ENCODE results near the gene ENPP1. TPM values are rescaled to one million over a fixed set of nuclear protein-coding genes. Genes with fewer than 3 reads are reported as not detected.
"Not testable (repeated sequence)": the region's sequence is repeated elsewhere in the genome, so short reads cannot be mapped to it uniquely, and the experiment has no call there.

ENPP1 gene
- total RNA-seq, 3 donors from 2014 or later (not counting 1 experiment from before 2014, with no cell fraction given), result 0.45 to 0.85 (median 0.83) TPM

DNA sequence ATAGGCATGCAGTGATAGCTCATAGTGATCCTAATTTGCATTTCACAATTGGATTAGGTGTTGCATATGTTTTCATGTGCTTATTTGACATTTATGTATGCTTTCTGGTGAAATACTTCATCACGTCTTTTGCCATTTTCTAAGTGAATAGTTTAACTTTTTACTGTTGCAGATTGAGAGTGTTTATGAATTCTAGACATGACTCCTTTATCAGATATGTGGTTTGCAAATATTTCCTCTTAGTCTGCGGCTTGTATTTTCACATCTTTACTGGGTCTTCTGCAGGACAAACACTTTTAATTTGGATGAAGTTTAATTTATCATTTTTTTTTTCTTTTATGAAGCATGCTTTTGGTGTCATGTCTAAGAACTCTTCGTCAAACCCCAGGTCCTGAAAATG, 104.1 kb downstream of the ENPP1 start:
- Mint-ChIP-seq H3K4me3 (no peak overlapping the region), H3K4me1 (peaks cover 10 to 18% of the 10 kb centered on the region in 2 donors), H3K9me3 (no peaks in the 10 kb centered on the region), H3K27ac (no peak overlapping the region), H3K36me3 (no peaks in the 10 kb centered on the region), H3K27me3 (ENCODE audit: low read depth in 2 of 2) (peaks cover 31 to 65% of the 10 kb centered on the region in 2 donors)
- 0% methylated on average over 2 of the region's 3 CpGs for WGBS (ENCODE audit: insufficient coverage)
- Histone ChIP-seq H3K9me3 (ENCODE audit: control insufficient read depth, insufficient read depth, low read length) (no peaks in the 10 kb centered on the region), H3K4me3 (ENCODE audit: low read length) (no peak overlapping the region), H3K4me1 (ENCODE audit: control insufficient read depth, insufficient read depth, low read length) (no peaks in the 10 kb centered on the region), H3K27me3 (ENCODE audit: control insufficient read depth, insufficient read depth, low read length) (peaks cover 8% of the 10 kb centered on the region), H3K36me3 (ENCODE audit: control insufficient read depth, insufficient read depth, low read length) (no peaks in the 10 kb centered on the region), H3K27ac (ENCODE audit: low read length) (no peak overlapping the region)
- TF ChIP-seq, protein P1, sequence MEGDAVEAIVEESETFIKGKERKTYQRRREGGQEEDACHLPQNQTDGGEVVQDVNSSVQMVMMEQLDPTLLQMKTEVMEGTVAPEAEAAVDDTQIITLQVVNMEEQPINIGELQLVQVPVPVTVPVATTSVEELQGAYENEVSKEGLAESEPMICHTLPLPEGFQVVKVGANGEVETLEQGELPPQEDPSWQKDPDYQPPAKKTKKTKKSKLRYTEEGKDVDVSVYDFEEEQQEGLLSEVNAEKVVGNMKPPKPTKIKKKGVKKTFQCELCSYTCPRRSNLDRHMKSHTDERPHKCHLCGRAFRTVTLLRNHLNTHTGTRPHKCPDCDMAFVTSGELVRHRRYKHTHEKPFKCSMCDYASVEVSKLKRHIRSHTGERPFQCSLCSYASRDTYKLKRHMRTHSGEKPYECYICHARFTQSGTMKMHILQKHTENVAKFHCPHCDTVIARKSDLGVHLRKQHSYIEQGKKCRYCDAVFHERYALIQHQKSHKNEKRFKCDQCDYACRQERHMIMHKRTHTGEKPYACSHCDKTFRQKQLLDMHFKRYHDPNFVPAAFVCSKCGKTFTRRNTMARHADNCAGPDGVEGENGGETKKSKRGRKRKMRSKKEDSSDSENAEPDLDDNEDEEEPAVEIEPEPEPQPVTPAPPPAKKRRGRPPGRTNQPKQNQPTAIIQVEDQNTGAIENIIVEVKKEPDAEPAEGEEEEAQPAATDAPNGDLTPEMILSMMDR (IDR thresholded peaks at IDR 0.05), result no peak
- intact Hi-C loops (cut with micrococcal nuclease), result loop anchor here (2.0 kb wide), 1 partner anchor 217 kb away; no protein-coding TSS in a partner anchor
- ATAC-seq, result no peak
- DNase-seq, result no peak

DNA sequence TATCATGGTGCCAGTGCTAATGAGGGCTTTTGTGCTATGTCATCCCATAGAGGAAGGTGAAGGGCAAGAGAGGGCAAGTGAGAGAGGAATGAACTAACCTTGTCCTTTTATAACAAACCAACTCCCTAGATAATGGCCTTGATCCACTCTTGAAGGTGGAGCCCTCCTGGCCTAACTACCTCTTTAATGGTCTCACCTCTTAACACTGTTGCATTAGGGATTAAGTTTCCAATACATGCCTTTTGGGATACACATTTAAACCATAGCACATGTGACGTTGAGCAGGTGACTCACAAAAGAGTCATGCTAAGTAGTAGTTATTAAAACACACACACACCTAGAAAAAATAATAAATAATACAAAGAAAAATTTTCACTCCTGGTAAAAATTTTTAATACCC, 106.4 kb downstream of the ENPP1 start:
- H3K27me3 ChIP-seq (ENCODE audit: control insufficient read depth, insufficient read depth, low read length), result peaks cover 8% of the 10 kb centered on the region
- no peak overlapping the region for H3K27ac Mint-ChIP-seq
- H3K36me3 Mint-ChIP-seq, result no peaks in the 10 kb centered on the region
- peaks cover 32 to 65% of the 10 kb centered on the region in 2 donors for H3K27me3 Mint-ChIP-seq (ENCODE audit: low read depth in 2 of 2)
- no peak overlapping the region for H3K27ac ChIP-seq (ENCODE audit: low read length)
- WGBS (ENCODE audit: insufficient coverage), result no CpG with 5 or more reads among the region's 1 CpG
- no peaks in the 10 kb centered on the region for H3K9me3 Mint-ChIP-seq
- intact Hi-C loops (cut with micrococcal nuclease), result no loop called here
- ATAC-seq, result no peak
- no peaks in the 10 kb centered on the region for H3K36me3 ChIP-seq (ENCODE audit: control insufficient read depth, insufficient read depth, low read length)
- peaks cover 6% of the 10 kb centered on the region for H3K4me1 ChIP-seq (ENCODE audit: control insufficient read depth, insufficient read depth, low read length)
- DNase-seq, result no peak
- H3K4me3 Mint-ChIP-seq, result no peak overlapping the region
- no peak overlapping the region for H3K4me3 ChIP-seq (ENCODE audit: low read length)
- TF ChIP-seq, protein P1 (IDR thresholded peaks at IDR 0.05), result no peak
- H3K4me1 Mint-ChIP-seq, result peaks cover 18 to 26% of the 10 kb centered on the region in 2 donors
- H3K9me3 ChIP-seq (ENCODE audit: control insufficient read depth, insufficient read depth, low read length), result no peaks in the 10 kb centered on the region

DNA sequence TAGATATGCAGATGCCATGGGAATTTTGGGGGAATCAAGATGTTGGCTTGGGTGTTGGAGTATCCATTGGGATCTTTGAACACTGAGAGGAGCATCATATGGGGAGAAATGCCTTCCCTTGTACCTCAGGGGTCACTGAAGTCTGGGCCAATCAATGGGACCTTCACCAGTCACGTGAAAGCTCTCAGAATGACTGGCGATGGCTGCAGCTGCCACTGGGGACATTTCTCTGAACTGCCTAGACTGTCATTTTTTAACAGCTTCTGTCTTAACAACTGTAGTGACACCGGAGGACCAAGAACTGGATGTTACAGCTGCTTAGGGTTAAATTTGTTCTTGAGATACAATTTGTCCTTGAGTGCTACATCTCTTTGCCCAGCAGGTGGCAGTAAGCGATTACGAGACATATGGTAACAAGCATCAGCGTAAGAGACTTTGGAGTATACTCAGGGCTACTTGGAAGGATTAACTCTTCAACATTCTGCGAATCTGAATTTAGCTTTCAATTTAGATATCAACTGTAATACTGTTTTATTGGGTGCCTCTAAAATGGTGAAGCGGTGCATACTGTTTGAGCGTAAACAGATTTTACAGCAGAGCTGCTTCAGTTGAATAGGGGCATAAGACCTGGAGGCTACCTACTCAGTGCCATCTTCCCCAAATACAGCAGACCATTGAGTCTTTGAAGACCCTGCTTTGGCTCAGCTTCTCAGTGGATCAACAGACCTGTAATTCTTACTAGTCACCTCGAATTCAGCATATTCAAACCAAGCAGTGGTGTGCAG, 107.3 kb downstream of the ENPP1 start:
- no peak overlapping the region for H3K27ac Mint-ChIP-seq
- WGBS (ENCODE audit: insufficient coverage), result 38% methylated on average over 10 of the region's 10 CpGs
- intact Hi-C loops (cut with micrococcal nuclease), result no loop called here

DNA sequence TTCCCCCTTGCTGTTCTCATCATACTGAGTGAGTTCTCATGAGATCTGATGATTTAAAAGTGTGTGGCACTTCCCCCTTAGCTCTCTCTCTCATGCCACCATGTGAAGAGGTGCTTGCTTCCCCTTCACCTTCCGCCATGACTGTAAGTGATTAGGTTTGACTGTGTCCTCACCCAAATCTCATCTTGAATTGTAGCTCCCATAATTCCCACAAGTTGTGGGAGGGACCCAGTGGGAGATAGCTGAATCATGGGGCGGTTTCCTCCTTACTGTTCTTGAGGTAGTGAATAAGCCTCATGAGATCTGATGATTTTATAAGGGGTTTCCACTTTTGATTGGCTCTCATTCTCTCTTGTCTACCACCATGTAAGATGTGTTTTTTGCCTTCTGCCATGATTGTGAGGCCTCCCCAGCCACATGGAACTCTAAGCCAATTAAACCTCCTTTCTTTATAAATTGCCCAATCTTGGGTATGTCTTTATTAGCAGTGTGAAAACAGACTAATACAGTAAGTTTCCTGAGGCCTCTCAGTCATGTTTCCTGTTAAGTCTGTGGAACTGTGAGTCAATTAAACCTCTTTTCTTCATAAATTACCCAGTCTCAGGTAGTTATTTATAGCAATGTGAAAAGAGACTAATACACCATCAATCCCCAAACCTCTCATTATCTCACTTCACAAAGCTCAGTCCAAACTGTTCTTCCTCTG, 108.4 kb downstream of the ENPP1 start:
- H3K4me1 ChIP-seq (ENCODE audit: control insufficient read depth, insufficient read depth, low read length); H3K4me3 Mint-ChIP-seq; H3K36me3 Mint-ChIP-seq; H3K36me3 ChIP-seq (ENCODE audit: control insufficient read depth, insufficient read depth, low read length); ATAC-seq; H3K27ac ChIP-seq (ENCODE audit: low read length); intact Hi-C loops (cut with micrococcal nuclease); DNase-seq; H3K9me3 Mint-ChIP-seq; H3K9me3 ChIP-seq (ENCODE audit: control insufficient read depth, insufficient read depth, low read length); H3K4me3 ChIP-seq (ENCODE audit: low read length); H3K27ac Mint-ChIP-seq; H3K27me3 ChIP-seq (ENCODE audit: control insufficient read depth, insufficient read depth, low read length): not testable (repeated sequence)
- no CpG with 5 or more reads among the region's 2 CpGs for WGBS (ENCODE audit: insufficient coverage)
- Mint-ChIP-seq H3K27me3 (ENCODE audit: low read depth in 2 of 2) (peaks cover 32 to 74% of the 10 kb centered on the region in 2 donors), H3K4me1 (peaks cover 11 to 18% of the 10 kb centered on the region in 2 donors)

More for the DNA sequence above, 107.3 kb downstream of the ENPP1 start:
- no peaks in the 10 kb centered on the region for H3K9me3 ChIP-seq (ENCODE audit: control insufficient read depth, insufficient read depth, low read length)
- peak; percentile 63 to 73 (median 69) for ATAC-seq
- Mint-ChIP-seq H3K4me3 (no peak overlapping the region), H3K4me1 (peaks cover 11 to 18% of the 10 kb centered on the region in 2 donors), H3K27me3 (ENCODE audit: low read depth in 2 of 2) (peaks cover 33 to 74% of the 10 kb centered on the region in 2 donors), H3K36me3 (no peaks in the 10 kb centered on the region), H3K9me3 (no peaks in the 10 kb centered on the region)
- TF ChIP-seq, protein P1 (IDR thresholded peaks at IDR 0.05), result peak; percentile 62
- no peak overlapping the region for H3K4me3 ChIP-seq (ENCODE audit: low read length)
- DNase-seq, result peak in 1 of 2 donors; percentile 73
- H3K36me3 ChIP-seq (ENCODE audit: control insufficient read depth, insufficient read depth, low read length), result no peaks in the 10 kb centered on the region
- no peak overlapping the region for H3K27ac ChIP-seq (ENCODE audit: low read length)
- H3K27me3 ChIP-seq (ENCODE audit: control insufficient read depth, insufficient read depth, low read length), result peaks cover 8% of the 10 kb centered on the region
- peaks cover 6% of the 10 kb centered on the region for H3K4me1 ChIP-seq (ENCODE audit: control insufficient read depth, insufficient read depth, low read length)

Measured in natural killer cell (primary cell).